ENCODE data around the gene TMEM253. TPM values are rescaled to one million over a fixed set of nuclear protein-coding genes. Genes with fewer than 3 reads are reported as not detected.
A peak's percentile ranks its signal among the peaks of the same experiment; 100 is the strongest.

TMEM253 gene
- total RNA-seq, 1 experiment from 2014 or later: 0.49 TPM

DNA sequence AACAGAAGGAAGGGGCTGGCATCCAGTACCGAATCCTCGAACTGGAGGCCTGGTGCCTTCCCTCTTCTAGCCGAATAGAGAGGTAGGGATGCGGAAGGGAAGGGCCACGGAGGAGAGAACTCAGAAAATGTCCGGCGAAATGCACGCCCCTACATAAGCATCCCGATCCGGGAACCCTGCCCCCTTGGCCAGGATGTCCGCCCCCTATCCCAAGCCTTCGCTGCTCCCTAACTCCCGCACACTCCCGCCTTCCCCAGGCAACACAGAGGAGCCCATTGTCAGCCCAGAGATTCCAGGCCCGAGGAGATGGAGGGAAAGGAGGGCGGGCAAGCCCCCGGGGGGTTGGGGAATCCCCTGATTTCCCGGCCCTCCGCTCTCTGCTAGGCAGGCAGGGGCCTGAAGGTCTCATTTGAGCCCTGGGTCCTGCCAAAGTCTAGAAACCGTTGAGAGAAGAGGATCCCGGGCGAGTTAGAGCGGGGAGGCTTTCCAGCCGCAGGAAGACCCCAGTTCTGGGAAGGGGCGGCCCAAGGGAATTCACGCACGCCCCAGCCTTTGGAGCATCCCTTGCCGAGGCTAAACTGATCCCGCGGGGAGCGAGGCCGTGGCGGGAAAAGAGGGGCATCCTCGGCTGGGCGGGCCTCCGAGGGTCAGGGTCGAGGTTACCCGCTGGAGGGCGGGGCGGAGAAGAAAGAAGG, 31.3 kb upstream of the TMEM253 start:
- peak; percentile 55 for DNase-seq (ENCODE audit: low spot score)
- H3K4me1 ChIP-seq (ENCODE audit: insufficient read depth, low read length, poor library complexity, severe bottlenecking): peaks cover 27% of the 10 kb centered on the region
- ChIA-PET CTCF (interaction anchor here (0.6 to 3.6 kb wide), 8 partner anchors 20 to 378 kb away, joined by 3 to 24 read pairs (median 7); partner anchors contain the start of genes TMEM253 and ZNF219), POLR2A (ENCODE audit: low non-redundant PET) (no interaction called here)
- TF ChIP-seq, protein P1, sequence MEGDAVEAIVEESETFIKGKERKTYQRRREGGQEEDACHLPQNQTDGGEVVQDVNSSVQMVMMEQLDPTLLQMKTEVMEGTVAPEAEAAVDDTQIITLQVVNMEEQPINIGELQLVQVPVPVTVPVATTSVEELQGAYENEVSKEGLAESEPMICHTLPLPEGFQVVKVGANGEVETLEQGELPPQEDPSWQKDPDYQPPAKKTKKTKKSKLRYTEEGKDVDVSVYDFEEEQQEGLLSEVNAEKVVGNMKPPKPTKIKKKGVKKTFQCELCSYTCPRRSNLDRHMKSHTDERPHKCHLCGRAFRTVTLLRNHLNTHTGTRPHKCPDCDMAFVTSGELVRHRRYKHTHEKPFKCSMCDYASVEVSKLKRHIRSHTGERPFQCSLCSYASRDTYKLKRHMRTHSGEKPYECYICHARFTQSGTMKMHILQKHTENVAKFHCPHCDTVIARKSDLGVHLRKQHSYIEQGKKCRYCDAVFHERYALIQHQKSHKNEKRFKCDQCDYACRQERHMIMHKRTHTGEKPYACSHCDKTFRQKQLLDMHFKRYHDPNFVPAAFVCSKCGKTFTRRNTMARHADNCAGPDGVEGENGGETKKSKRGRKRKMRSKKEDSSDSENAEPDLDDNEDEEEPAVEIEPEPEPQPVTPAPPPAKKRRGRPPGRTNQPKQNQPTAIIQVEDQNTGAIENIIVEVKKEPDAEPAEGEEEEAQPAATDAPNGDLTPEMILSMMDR (conservative IDR thresholded peaks at IDR 0.05; ENCODE audit: low read depth, low read length): no peak
- no peak for TF ChIP-seq EZH2 (IDR thresholded peaks at IDR 0.05; ENCODE audit: borderline replicate concordance, low read depth, low read length, poor library complexity, severe bottlenecking)
- H3K27ac ChIP-seq (ENCODE audit: low read depth, low read length, poor library complexity, severe bottlenecking): peak overlapping the region; percentile 90
- peaks cover 15% of the 10 kb centered on the region for H3K36me3 ChIP-seq (ENCODE audit: insufficient read depth, low read length, poor library complexity, severe bottlenecking)
- intact Hi-C loops (cut with micrococcal nuclease; ENCODE audit: unreplicated experiment): no loop called here
- peak overlapping the region; percentile 98 for H3K4me3 ChIP-seq (ENCODE audit: low read depth, low read length, poor library complexity, severe bottlenecking)
- no peaks in the 10 kb centered on the region for H3K9me3 ChIP-seq (ENCODE audit: low read depth, low read length, poor library complexity, severe bottlenecking)
- no peaks in the 10 kb centered on the region for H3K27me3 ChIP-seq (replicated peaks; ENCODE audit: insufficient read depth, low read depth, low read length, poor library complexity)
- TSS peak; percentile 31 for BruUV-seq (replicated peaks)

DNA sequence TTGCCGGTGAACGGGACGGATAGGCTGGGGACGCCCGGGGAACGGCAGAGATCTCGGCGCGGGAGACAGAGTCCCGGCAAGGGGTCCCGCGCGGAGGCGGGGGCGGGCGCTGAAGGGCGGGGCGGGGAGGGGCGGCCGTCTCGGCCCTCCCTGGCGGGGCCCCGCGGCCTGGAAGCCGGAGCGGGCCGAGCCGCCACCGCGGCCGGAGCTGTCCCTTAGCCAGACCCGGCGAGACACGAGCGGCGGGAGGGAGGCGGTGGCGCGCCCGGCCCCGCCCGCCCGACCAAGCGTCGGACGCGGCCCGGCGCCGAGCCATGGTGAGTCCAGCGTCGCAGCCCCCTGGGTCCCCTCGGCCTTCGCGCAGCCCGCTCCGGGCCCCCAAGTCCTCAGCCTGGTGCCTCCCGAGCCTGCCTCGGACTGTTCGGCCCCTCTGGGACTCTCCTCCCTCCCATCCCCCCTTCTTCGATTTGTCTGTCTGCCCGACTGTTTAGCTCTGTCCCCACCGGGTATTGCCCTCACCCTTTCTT, 30.7 kb upstream of the TMEM253 start, which contains the start of gene ARHGEF40:
TSS of gene ARHGEF40 (plus strand) at position 222 of the 527 bp plus-strand sequence. CDS start at position 315, 93 bp downstream.
- Histone ChIP-seq H3K4me1 (ENCODE audit: insufficient read depth, low read length, poor library complexity, severe bottlenecking) (peaks cover 27% of the 10 kb centered on the region), H3K4me3 (ENCODE audit: low read depth, low read length, poor library complexity, severe bottlenecking) (peak within 1 kb of the TSS; percentile 98), H3K9me3 (ENCODE audit: low read depth, low read length, poor library complexity, severe bottlenecking) (no peaks in the 10 kb centered on the region), H3K27ac (ENCODE audit: low read depth, low read length, poor library complexity, severe bottlenecking) (peak within 1 kb of the TSS; percentile 90), H3K36me3 (ENCODE audit: insufficient read depth, low read length, poor library complexity, severe bottlenecking) (peaks cover 21% of the 10 kb centered on the region), H3K27me3 (replicated peaks; ENCODE audit: insufficient read depth, low read depth, low read length, poor library complexity) (no peaks in the 10 kb centered on the region)
- no TSS peak for BruUV-seq (replicated peaks)
- peak; percentile 68 for DNase-seq (ENCODE audit: low spot score)
- intact Hi-C loops (cut with micrococcal nuclease; ENCODE audit: unreplicated experiment): no loop called here
- ChIA-PET CTCF (interaction anchor here (0.6 to 2.5 kb wide), 6 partner anchors 17 to 55 kb away, joined by 3 to 23 read pairs (median 4); no protein-coding TSS in a partner anchor), POLR2A (ENCODE audit: low non-redundant PET) (no interaction called here)
- TF ChIP-seq EZH2 (IDR thresholded peaks at IDR 0.05; ENCODE audit: borderline replicate concordance, low read depth, low read length, poor library complexity, severe bottlenecking): no peak
- TF ChIP-seq, protein P1 (conservative IDR thresholded peaks at IDR 0.05; ENCODE audit: low read depth, low read length): no peak

DNA sequence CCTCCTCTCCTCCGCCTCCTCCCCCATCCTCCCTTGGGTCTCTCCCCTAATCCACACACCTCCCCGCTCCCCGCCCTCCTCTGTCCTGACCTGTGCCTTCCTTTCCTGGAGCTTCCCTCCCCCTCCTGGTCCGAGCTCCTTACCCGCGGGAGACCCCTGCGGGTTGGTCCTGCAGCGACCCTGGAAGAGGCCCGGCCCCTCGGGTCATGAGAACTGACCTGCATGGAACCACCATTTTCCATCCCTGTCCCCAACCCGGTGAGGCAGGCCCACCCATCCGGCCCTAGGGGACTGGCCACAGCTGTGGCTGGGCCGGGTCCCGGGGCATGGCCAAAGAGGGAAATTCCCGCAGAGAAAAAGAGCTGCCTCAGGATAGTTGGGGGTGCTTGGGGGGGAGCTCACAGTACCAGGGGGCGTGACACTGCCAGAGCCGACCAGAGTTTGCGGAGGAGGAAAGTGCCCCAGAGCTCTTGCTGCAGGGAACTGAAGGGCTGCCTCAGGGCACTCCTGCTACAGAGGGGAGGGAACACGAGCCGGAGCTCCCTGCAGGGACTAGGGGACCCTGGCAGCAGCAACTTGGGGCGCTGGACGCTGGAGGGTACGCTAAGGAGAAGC, 30.1 kb upstream of the TMEM253 start:
- ChIA-PET CTCF (interaction anchor here (0.6 to 2.5 kb wide), 10 partner anchors 17 to 56 kb away, joined by 3 to 29 read pairs (median 8); no protein-coding TSS in a partner anchor), POLR2A (ENCODE audit: low non-redundant PET) (interaction anchor here (0.6 to 1.6 kb wide), 3 partner anchors 24 to 314 kb away, joined by 5 to 15 read pairs (median 5); no protein-coding TSS in a partner anchor)
- Histone ChIP-seq H3K4me3 (ENCODE audit: low read depth, low read length, poor library complexity, severe bottlenecking) (peak overlapping the region; percentile 98), H3K4me1 (ENCODE audit: insufficient read depth, low read length, poor library complexity, severe bottlenecking) (peaks cover 27% of the 10 kb centered on the region), H3K9me3 (ENCODE audit: low read depth, low read length, poor library complexity, severe bottlenecking) (no peaks in the 10 kb centered on the region), H3K27ac (ENCODE audit: low read depth, low read length, poor library complexity, severe bottlenecking) (peak overlapping the region; percentile 90), H3K27me3 (replicated peaks; ENCODE audit: insufficient read depth, low read depth, low read length, poor library complexity) (no peaks in the 10 kb centered on the region), H3K36me3 (ENCODE audit: insufficient read depth, low read length, poor library complexity, severe bottlenecking) (peaks cover 27% of the 10 kb centered on the region)
- TF ChIP-seq EZH2 (IDR thresholded peaks at IDR 0.05; ENCODE audit: borderline replicate concordance, low read depth, low read length, poor library complexity, severe bottlenecking): no peak
- TF ChIP-seq, protein P1 (conservative IDR thresholded peaks at IDR 0.05; ENCODE audit: low read depth, low read length): no peak
- BruUV-seq (replicated peaks): no TSS peak
- intact Hi-C loops (cut with micrococcal nuclease; ENCODE audit: unreplicated experiment): loop anchor here (1.0 kb wide), 2 partner anchors 17 to 34 kb away; no protein-coding TSS in a partner anchor
- no peak for DNase-seq (ENCODE audit: low spot score)

All from A673 (cell line).